Fibroblast of lung (primary cell): Measurements from ENCODE around the gene MYH13. TPM values are rescaled to one million over a fixed set of nuclear protein-coding genes. Genes with fewer than 3 reads are reported as not detected.

Experiments
- DNase-seq, 2 donors: peaks; one replicate each; pipeline versions ENCODE4 v3.0.0 to v3.0.0-alpha.2; 2010; ENCODE audit warnings: low read depth in 2 of 2
- H2AFZ ChIP-seq: 2 replicates; pipeline ENCODE4 v1.5.1; 2012; ENCODE audit warnings: low read length, control low read depth, inconsistent platforms
- H3K27ac ChIP-seq: 2 replicates; pipeline ENCODE4 v1.5.1; 2011; ENCODE audit warnings: low read length, control low read depth; ENCODE audit not compliant: insufficient read depth
- H3K27me3 ChIP-seq: 2 replicates; pipeline ENCODE4 v1.5.1; 2011; ENCODE audit warnings: mild to moderate bottlenecking, low read length; ENCODE audit not compliant: control insufficient read depth, insufficient read depth
- H3K36me3 ChIP-seq: 2 replicates; pipeline ENCODE4 v1.5.1; 2011; ENCODE audit warnings: low read length; ENCODE audit not compliant: control insufficient read depth, insufficient read depth
- H3K4me1 ChIP-seq: 2 replicates; pipeline ENCODE4 v1.5.1; 2011; ENCODE audit warnings: low read length; ENCODE audit not compliant: control insufficient read depth, insufficient read depth; ENCODE audit errors: extremely low read depth
- H3K4me2 ChIP-seq: 2 replicates; pipeline ENCODE4 v1.5.1; 2011; ENCODE audit warnings: low read length, control low read depth; ENCODE audit not compliant: insufficient read depth; ENCODE audit errors: extremely low read depth
- H3K4me3 ChIP-seq, 4 experiments: fragments of 200-600 bp in 1 of 4; sonication (generic) in 1 of 4; replicated peaks in 1 of 4; 2 replicates each; pipeline ENCODE4 v1.5.1; 2011 to 2016; ENCODE audit warnings: low read length in 4 of 4, low read depth in 3 of 4, mild to moderate bottlenecking in 3 of 4, control low read depth in 2 of 4, inconsistent platforms in 1 of 4, mixed read lengths in 1 of 4; ENCODE audit not compliant: insufficient read depth in 1 of 4; ENCODE audit errors: control extremely low read depth in 1 of 4
- H3K79me2 ChIP-seq: 2 replicates; pipeline ENCODE4 v1.5.1; 2012; ENCODE audit warnings: mild to moderate bottlenecking, low read length, inconsistent platforms; ENCODE audit not compliant: control insufficient read depth, insufficient read depth
- H3K9ac ChIP-seq: 2 replicates; pipeline ENCODE4 v1.5.1; 2011; ENCODE audit warnings: mild to moderate bottlenecking, low read length, control low read depth; ENCODE audit not compliant: insufficient read depth
- H3K9me3 ChIP-seq: 2 replicates; pipeline ENCODE4 v1.5.1; 2012; ENCODE audit warnings: low read depth, low read length; ENCODE audit not compliant: control insufficient read depth, insufficient read depth
- H4K20me1 ChIP-seq: 2 replicates; pipeline ENCODE4 v1.5.1; 2011; ENCODE audit warnings: low read length; ENCODE audit not compliant: control insufficient read depth, insufficient read depth; ENCODE audit errors: extremely low read depth
- CTCF ChIP-seq, 2 donors: IDR thresholded peaks in 1 of 2; conservative IDR thresholded peaks in 1 of 2; 1 replicate in 1 of 2; 2 replicates in 1 of 2; pipeline ENCODE4 v1.5.1; 2011 to 2012; ENCODE audit warnings: low read length in 2 of 2, control low read depth in 1 of 2, inconsistent platforms in 1 of 2, low read depth in 1 of 2, mild to moderate bottlenecking in 1 of 2
- EZH2 ChIP-seq: IDR thresholded peaks from 2 replicates; pipeline ENCODE4 v1.5.1; 2012; ENCODE audit warnings: low read length, control low read depth, mild to moderate bottlenecking; ENCODE audit errors: missing control alignments
- polyA plus RNA-seq, 2 donors: library from polyadenylated mRNA; depleted of rRNA in 1 of 2; stranded (reverse) in 1 of 2; unstranded in 1 of 2; fragments of >200 nt; gene quantifications; 2 replicates each; pipeline ENCODE4 v1.2.1, GENCODE V29; 2011 to 2012; ENCODE audit warnings: missing spikeins in 1 of 2
- total RNA-seq: library from RNA; depleted of rRNA; stranded (reverse); fragments of >200 nt; gene quantifications from 2 replicates; pipeline ENCODE4 v1.2.1, GENCODE V29; 2014

The MYH13 gene
- total and polyA plus RNA-seq, 2 donors (not counting 1 experiment from before 2014, with no cell fraction given): not detected

GRCh38 chr17:10309003-10309974 is 63.5 kb downstream of the MYH13 start:
- no peaks in the 10 kb centered on the region for H3K27me3 ChIP-seq
- no peaks in the 10 kb centered on the region for H4K20me1 ChIP-seq
- H3K4me3 ChIP-seq: no peak overlapping the region
- no peaks in the 10 kb centered on the region for H3K36me3 ChIP-seq
- DNase-seq: no peak
- no peak overlapping the region for H3K27ac ChIP-seq
- no peaks in the 10 kb centered on the region for H3K9me3 ChIP-seq
- H3K4me1 ChIP-seq: no peaks in the 10 kb centered on the region
- no peak overlapping the region for H3K4me2 ChIP-seq
- no peaks in the 10 kb centered on the region for H3K79me2 ChIP-seq
- H3K9ac ChIP-seq: no peak overlapping the region
- TF ChIP-seq EZH2 (no peak), CTCF (conservative IDR thresholded peaks at IDR 0.05 in 1 of 2, IDR thresholded peaks at IDR 0.05 in 1 of 2; ENCODE audit: low read depth in 1 of 2, low read length in 2 of 2) (no peak)
- H2AFZ ChIP-seq: no peak overlapping the region

DNA sequence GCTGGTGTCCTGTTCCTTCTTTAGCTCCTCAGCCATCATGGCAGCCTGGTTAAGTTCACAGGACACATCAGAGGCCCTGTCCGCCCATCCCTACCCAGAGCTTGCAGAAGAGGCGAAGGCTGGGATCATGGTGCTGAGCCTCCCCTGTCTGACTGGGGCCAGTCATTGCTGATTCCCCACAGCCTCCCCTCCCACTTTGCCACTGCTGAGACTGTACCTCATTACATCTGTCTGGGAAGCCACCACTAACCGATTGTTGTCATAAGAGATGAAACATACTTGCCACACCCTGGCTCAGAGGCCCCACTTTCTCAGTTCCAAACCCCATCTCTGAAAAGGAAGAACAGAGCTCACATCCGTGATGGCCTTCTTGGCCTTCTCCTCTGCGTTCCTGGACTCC is 66.2 kb downstream of the MYH13 start:
- no peak for TF ChIP-seq EZH2
- H3K4me2 ChIP-seq: no peak overlapping the region
- no peak overlapping the region for H3K4me3 ChIP-seq
- H3K36me3 ChIP-seq: no peaks in the 10 kb centered on the region
- H2AFZ ChIP-seq: no peak overlapping the region
- no peaks in the 10 kb centered on the region for H3K79me2 ChIP-seq
- H3K27ac ChIP-seq: no peak overlapping the region
- no peaks in the 10 kb centered on the region for H3K4me1 ChIP-seq
- no peak overlapping the region for H3K9ac ChIP-seq
- no peaks in the 10 kb centered on the region for H3K27me3 ChIP-seq
- H3K9me3 ChIP-seq: no peaks in the 10 kb centered on the region
- no peak for DNase-seq
- no peaks in the 10 kb centered on the region for H4K20me1 ChIP-seq

- Histone ChIP-seq H2AFZ (no peak overlapping the region), H3K9ac (no peak overlapping the region), H3K79me2 (no peaks in the 10 kb centered on the region), H3K4me1 (no peaks in the 10 kb centered on the region), H3K4me2 (no peak overlapping the region), H3K27ac (no peak overlapping the region), H4K20me1 (no peaks in the 10 kb centered on the region), H3K4me3 (no peak overlapping the region), H3K27me3 (no peaks in the 10 kb centered on the region), H3K9me3 (no peaks in the 10 kb centered on the region), H3K36me3 (no peaks in the 10 kb centered on the region)
- TF ChIP-seq CTCF (conservative IDR thresholded peaks at IDR 0.05 in 1 of 2, IDR thresholded peaks at IDR 0.05 in 1 of 2; ENCODE audit: low read depth in 1 of 2, low read length in 2 of 2): no peak
- TF ChIP-seq EZH2: no peak
- no peak for DNase-seq
Observed at GRCh38 chr17:10305398-10305797, 67.4 kb downstream of the MYH13 start.
